HG03354 (cell line): ENCODE results near the gene AQP12A.

Experiments
- ATAC-seq: cut with Tn5 transposase; IDR thresholded peaks from one replicate; pipeline ENCODE4 v1.9.1; 2021; ENCODE audit warnings: mild to moderate bottlenecking; ENCODE audit not compliant: unreplicated experiment, poor library complexity, severe bottlenecking

The AQP12A gene

GRCh38 chr2:240702640-240703011 is 11.0 kb downstream of the AQP12A start:
- ATAC-seq = no peak

- no peak for ATAC-seq
Measured at GRCh38 chr2:240703417-240704341, 12.0 kb downstream of the AQP12A start.

GRCh38 chr2:240704651-240705050 is 13.0 kb downstream of the AQP12A start:
- ATAC-seq = no peak

DNA sequence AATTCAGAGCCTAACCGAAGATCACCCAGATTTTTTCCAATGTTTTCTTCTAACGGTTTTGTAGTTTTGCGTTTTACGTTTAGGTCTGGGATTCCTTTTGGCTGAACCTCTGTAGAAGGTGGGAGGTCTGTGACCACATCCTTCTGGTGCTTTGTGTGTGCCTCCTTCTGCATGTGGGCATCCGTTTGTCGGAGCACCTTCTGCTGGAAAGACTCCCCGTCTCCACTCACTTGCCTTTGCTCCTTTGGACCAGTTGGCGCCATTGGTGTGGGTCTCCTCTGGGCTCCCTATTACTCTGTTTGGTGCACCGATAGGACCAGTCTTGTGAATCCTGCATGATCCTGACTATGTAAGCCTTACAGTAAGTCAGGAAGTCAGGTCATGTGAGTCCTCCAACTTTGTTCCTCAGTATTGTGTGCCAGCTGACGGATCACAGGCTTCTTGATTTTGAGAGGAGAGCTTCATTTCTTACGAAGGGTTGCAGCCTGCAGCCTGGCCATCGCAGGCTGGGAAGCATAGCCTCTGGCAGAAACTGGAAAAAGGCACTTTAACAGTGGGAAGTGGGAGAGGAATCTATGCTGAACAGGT is 13.6 kb downstream of the AQP12A start:
- no peak for ATAC-seq

DNA sequence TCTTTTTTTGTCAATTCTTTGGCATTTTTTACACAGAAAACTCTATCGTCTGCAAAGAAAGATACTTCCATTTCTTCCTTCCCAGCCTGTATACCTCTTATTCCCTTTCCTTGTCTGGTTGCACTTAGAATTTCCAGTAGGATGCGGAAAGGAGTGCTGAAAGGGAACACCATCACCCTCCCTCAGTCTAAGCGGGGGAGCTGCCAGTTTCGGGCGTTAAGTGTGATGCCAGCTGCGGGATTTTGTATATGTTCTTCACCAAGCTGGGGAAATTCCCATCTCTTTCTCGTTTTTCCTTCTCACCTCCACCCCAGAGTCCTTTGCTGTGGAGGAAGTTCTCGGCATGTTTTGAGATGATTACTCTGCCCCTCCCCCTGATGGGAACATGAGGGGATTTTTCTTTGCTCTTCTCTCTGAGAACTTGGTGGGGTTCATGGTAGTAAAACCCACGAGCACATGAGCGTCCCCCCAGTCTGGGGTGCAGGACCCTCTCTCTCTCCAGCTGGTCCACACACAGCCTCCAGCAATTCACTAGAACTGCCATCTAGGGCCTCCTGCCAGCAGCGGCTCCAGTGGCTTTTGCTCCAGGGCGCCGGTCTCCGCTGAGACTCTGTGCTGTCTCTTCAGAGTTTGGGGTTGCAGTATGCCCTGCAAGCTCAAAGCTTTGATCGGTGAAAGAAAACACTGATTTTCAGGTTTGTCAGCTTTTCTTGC is 15.5 kb downstream of the AQP12A start:
- no peak for ATAC-seq

GRCh38 chr2:240707821-240708220 is 16.2 kb downstream of the AQP12A start:
- ATAC-seq = no peak

DNA sequence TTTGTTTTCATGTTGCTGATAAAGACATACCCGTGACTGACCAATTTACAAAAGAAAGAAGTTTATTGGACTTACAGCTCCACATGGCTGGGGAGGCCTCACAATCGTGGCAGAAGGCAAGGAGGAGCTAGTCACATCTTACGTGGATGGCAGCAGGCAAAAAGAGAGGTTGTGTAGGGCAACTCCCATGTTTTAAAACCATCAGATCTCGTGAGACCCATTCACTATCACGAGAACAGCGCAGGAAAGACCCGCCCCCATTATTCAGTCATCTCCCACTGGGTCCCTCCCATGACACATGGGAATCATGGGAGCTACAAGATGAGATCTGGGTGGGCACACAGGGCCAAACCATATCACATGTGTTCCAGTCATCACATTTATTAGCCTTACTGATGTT is 16.8 kb downstream of the AQP12A start:
- no peak for ATAC-seq

DNA sequence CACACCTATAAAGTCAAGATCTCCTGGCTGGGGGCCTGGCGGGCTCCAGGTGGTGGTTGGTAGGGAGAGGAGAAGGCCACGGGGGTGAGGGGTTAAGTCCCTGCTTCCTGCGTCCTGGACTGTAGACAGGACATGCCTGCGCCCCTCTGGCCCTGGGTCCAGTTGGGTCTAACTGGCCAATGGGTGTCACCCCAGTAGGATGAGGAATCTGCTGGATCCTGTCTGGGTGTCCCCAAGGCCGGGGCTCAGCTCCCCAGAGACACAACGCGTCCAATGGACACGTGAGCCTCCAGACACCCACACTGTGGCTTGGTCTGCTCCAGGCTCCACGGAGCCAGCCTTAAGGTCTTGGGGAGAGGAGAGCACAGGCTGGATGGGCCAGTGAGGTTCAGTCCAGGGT is 19.6 kb downstream of the AQP12A start:
- no peak for ATAC-seq

DNA sequence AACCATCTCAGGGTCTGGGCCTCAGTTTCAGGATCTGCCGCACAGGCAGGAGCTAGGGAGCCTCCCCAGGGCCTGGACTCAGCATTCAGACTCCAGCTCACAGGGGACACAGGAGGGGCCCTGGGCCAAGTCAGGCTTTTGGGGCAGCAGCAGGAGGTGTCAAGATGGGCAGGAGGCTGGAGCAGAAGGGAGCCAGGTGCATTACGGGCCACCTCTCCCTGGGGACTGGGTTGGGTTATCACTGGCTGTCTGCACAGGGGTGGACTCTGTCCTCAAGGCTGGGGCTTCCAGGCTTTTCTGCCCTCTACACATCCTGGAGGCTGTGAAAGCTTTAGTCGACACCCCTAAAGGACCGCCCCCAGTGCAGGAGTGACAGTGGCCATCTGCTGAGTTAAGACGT is 20.0 kb downstream of the AQP12A start:
- ATAC-seq = no peak

DNA sequence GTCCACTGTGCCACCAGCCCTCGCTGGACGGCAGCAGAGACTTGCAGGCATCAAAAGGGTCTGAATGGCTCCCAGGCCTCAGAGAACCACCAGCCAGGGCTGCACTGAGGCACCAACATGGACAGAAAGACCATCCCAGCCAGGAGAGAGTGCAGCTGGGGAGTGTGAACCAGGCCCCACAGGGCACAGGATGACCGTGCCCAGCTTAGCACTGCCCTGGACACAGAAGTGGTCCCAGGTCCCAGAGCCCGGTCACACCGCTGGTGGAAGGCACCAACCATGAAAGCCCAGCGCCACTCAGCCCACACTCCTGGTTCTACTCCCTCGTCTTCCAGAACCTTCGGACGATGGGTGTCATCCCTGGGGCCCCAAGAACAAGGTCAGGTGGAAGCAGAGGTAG is 20.5 kb downstream of the AQP12A start:
- ATAC-seq = no peak

GRCh38 chr2:240713071-240713927 is 21.6 kb downstream of the AQP12A start:
- no peak for ATAC-seq

GRCh38 chr2:240713928-240714746 is 22.5 kb downstream of the AQP12A start:
- no peak for ATAC-seq

DNA sequence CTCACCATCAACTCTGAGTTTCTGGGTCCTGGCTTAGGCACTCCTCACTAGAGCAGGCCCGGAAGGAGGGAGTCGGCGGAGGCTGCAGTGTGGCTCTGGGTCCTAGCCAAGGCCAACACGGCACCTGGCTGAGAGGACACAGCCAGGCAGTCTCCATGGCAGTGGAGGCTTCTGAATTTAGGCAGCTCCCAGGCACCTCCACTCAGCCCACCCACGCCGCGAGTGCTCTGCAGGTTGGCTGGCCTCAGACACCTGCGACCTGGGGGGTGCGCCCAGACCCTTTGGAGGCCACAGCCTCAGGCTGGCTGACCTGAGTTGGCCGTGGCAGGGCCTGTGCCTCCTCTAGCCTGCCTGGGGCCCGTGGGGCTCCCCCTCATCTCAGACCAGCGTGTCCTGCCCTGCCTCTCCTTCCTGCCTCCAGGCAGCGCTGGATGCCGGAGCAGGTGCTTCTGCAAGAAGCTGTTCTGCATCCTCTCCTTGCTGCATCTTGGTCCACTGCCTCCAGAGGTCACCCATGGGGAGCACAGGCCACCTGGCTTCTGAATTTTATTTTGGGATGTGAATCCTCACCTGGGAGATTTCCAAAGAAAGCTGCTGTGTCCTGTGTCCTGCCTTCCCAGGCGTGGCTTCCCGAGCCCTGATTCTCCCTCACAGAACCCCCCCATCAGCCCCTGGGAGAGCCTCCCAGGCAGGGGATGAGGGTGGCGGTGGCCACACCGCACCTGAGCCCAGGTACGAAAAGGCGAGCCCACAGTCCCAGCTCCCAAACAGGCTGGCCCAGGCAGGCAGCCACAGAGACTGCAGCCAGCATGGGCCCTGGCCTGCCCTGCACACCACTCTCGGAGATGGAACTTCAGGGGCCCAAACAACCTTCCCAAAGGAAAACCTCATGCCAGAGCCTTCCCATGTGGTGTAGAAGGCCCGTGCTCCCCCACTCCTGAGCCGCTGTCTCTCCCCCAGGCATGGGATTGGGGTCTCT is 23.4 kb downstream of the AQP12A start:
- ATAC-seq = no peak

- ATAC-seq = no peak
Measured at GRCh38 chr2:240716130-240716798, 24.6 kb downstream of the AQP12A start.

GRCh38 chr2:240717181-240717641 is 25.5 kb downstream of the AQP12A start:
- ATAC-seq = no peak

GRCh38 chr2:240717681-240718581 is 26.3 kb downstream of the AQP12A start:
- ATAC-seq = no peak
